Measurements from ENCODE around the gene EXOC6B. TPM values are rescaled to one million over a fixed set of nuclear protein-coding genes. Genes with fewer than 3 reads are reported as not detected.

Gene EXOC6B
- total and polyA plus RNA-seq, 2 of the 8 experiments (the other 6 are each of a cell fraction or from before 2014, with no cell fraction given) = 13.5 to 33.0 TPM

- Histone ChIP-seq H3K23ac (ENCODE audit: insufficient read length) (no peak overlapping the region), H4K91ac (replicated peaks; ENCODE audit: insufficient read length, low read length) (no peak overlapping the region), H3K36me3 (ENCODE audit: control insufficient read depth in 2 of 4, insufficient read depth in 4 of 4, low read length in 3 of 4) (no peaks in the 10 kb centered on the region), H3K4me1 (replicated peaks in 1 of 4; ENCODE audit: control insufficient read depth in 3 of 4, insufficient read depth in 4 of 4, low read length in 3 of 4) (no peaks in the 10 kb centered on the region), H3K27me3 (replicated peaks in 1 of 4; ENCODE audit: control insufficient read depth in 3 of 4, extremely low read depth in 1 of 4, insufficient read depth in 3 of 4, low read length in 3 of 4) (no peaks in the 10 kb centered on the region), H3K9ac (replicated peaks in 1 of 4; ENCODE audit: extremely low read depth in 1 of 4, low read depth in 3 of 4, low read length in 3 of 4) (no peak overlapping the region), H3K23me2 (ENCODE audit: low read depth, low read length) (no peaks in the 10 kb centered on the region), H2BK12ac (ENCODE audit: low read depth, low read length) (no peak overlapping the region), H3K18ac (ENCODE audit: extremely low read depth, low read length) (no peak overlapping the region), H3K56ac (replicated peaks; ENCODE audit: insufficient read length, low read depth, low read length) (no peak overlapping the region), H4K8ac (ENCODE audit: extremely low read depth, insufficient read depth, low read length) (no peak overlapping the region), H2AK5ac (ENCODE audit: low read depth, low read length) (no peak overlapping the region), H3K27ac (ENCODE audit: low read depth, low read length) (no peak overlapping the region), H3K79me1 (ENCODE audit: low read depth, low read length) (no peaks in the 10 kb centered on the region), H3K4me3 (ENCODE audit: extremely low read depth in 1 of 4, insufficient read depth in 2 of 4, low read depth in 3 of 4, low read length in 4 of 4) (no peak overlapping the region), H3K4ac (replicated peaks; ENCODE audit: insufficient read length, low read depth, low read length) (no peak overlapping the region), H2BK20ac (ENCODE audit: low read length) (no peak overlapping the region), H3K14ac (ENCODE audit: insufficient read length) (no peak overlapping the region), H3K4me2 (ENCODE audit: insufficient read depth in 1 of 2, low read depth in 2 of 2, low read length in 2 of 2) (no peak overlapping the region), H2BK5ac (ENCODE audit: low read depth, low read length) (no peak overlapping the region), H4K5ac (ENCODE audit: insufficient read length, low read depth, low read length) (no peak overlapping the region), H3K9me3 (ENCODE audit: insufficient read depth in 2 of 2, low read depth in 1 of 2, low read length in 1 of 2) (no peaks in the 10 kb centered on the region), H2AFZ (ENCODE audit: low read length) (no peak overlapping the region), H2BK15ac (ENCODE audit: low read length) (no peak overlapping the region), H3K79me2 (ENCODE audit: control insufficient read depth in 1 of 2, insufficient read depth in 2 of 2, low read length in 2 of 2) (peaks cover 0 to 3% of the 10 kb centered on the region in 2 experiments; a peak in 1 of 4 replicates), H4K20me1 (replicated peaks in 1 of 2; ENCODE audit: control insufficient read depth in 1 of 2, insufficient read depth in 2 of 2, low read length in 2 of 2) (no peaks in the 10 kb centered on the region), H2BK120ac (replicated peaks; ENCODE audit: low read depth, low read length) (no peak overlapping the region)
- FAIRE-seq (no peak), DNase-seq (ENCODE audit: low read depth in 1 of 2, low spot score in 2 of 2) (no peak)
- no peak for TF ChIP-seq CHD1 (IDR thresholded peaks at IDR 0.05; ENCODE audit: low read depth, low read length)
- ChIA-PET POLR2A (ENCODE audit: partially characterized antibody) (no interaction called here), CTCF (ENCODE audit: partially characterized antibody) (interaction anchor here (0.8 to 1.3 kb wide), 2 partner anchors 18 to 55 kb away, joined by 3 read pairs; no protein-coding TSS in a partner anchor)
- 92% methylated on average over 2 of the region's 2 CpGs; no CpG with 5 or more reads in 1 of the 2 experiments for WGBS, 2 experiments (ENCODE audit: extremely low coverage in 1 of 2, insufficient coverage in 1 of 2, insufficient read length in 1 of 2, insufficient replicate concordance in 2 of 2, low coverage in 1 of 2, low lambda C conversion rate in 2 of 2, missing lambda C conversion rate in 1 of 2)
Observed at GRCh38 chr2:72800492-72800891, 25.3 kb downstream of the EXOC6B start.
